Measurements from ENCODE around the gene BTBD7.

DNA sequence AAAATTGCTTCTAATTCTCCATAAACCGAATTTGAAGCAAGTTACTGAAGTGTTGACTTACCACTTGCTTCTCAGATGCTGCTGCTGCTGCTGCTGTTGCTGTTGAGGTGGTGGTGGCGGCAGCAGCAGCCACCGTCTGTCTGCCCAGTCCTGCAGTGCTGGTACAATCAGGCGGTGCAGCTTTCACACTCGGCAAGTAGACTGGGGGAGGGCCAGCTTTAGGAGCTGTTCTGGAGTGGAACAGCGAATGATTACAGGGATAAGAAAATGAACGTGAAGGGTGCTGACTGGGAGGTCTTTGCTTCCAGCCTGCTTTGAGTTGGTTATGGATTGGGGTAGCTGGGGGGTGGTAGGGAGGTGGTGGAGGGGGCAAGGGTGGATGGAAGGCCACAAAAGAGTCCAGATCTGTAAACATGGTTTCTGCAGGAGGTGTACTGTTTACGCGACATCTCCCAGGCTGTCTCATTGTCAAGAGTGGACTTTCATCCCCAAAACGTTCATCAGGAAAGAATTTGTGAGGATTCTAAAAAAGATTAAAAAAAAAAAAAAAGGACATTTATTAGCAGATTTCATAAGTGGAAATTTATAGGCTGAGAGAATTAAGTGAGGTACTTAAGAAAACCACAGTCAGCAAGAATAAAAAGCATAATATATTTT, 86.9 kb downstream of the BTBD7 start:
- no peak for TF ChIP-seq ATF1 (CRISPR knock-in tag; IDR thresholded peaks at IDR 0.05)
- TF ChIP-seq ATF1 (tag; IDR thresholded peaks at IDR 0.05), result no peak
- TF ChIP-seq, protein P1, sequence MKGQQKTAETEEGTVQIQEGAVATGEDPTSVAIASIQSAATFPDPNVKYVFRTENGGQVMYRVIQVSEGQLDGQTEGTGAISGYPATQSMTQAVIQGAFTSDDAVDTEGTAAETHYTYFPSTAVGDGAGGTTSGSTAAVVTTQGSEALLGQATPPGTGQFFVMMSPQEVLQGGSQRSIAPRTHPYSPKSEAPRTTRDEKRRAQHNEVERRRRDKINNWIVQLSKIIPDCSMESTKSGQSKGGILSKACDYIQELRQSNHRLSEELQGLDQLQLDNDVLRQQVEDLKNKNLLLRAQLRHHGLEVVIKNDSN (CRISPR knock-in tag; IDR thresholded peaks at IDR 0.05), result no peak
- no peak for TF ChIP-seq TCF7L2 (IDR thresholded peaks at IDR 0.05; ENCODE audit: low read depth, low read length)

Measured in K562 (cell line).